ENCODE measurements around the gene LARP4.

DNA sequence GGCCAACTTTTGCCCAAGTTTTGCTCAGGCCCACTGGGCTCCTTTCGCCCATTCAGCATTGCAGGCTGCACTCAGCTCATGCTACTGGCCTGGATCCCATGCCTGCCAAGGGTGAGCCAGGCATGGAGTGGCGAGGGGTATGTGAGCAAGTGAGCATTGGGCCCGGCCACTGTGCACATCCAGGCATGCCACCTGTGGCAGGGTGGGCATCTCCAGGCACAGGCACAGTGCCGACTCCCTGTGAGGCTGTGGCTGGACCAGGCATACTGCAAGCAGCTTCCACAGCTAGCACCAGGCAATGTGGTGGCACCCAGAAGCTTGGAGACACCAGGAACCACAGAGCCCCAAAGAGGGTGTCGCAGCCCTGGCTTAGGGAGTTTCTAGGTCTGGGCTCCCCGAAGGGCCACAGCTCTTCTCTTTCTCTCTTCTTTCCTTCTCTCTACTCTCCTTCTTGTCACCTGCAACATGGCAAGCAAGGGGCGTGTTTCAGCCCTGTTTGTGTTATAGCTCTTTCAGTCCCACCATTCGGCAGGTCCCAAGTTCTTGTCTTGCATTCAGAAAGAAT lies 19.8 kb upstream of the LARP4 start:
- TF ChIP-seq, protein P1, sequence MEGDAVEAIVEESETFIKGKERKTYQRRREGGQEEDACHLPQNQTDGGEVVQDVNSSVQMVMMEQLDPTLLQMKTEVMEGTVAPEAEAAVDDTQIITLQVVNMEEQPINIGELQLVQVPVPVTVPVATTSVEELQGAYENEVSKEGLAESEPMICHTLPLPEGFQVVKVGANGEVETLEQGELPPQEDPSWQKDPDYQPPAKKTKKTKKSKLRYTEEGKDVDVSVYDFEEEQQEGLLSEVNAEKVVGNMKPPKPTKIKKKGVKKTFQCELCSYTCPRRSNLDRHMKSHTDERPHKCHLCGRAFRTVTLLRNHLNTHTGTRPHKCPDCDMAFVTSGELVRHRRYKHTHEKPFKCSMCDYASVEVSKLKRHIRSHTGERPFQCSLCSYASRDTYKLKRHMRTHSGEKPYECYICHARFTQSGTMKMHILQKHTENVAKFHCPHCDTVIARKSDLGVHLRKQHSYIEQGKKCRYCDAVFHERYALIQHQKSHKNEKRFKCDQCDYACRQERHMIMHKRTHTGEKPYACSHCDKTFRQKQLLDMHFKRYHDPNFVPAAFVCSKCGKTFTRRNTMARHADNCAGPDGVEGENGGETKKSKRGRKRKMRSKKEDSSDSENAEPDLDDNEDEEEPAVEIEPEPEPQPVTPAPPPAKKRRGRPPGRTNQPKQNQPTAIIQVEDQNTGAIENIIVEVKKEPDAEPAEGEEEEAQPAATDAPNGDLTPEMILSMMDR (IDR thresholded peaks at IDR 0.05; ENCODE audit: low read depth, low read length) = no peak
- TF ChIP-seq EZH2phosphoT487 (IDR thresholded peaks at IDR 0.05; ENCODE audit: low read depth) = no peak
